Naive thymus-derived CD4-positive, alpha-beta T cell (primary cell): ENCODE data around the gene GNG4. TPM values are rescaled to one million over a fixed set of nuclear protein-coding genes. Genes with fewer than 3 reads are reported as not detected.
"Not testable (repeated sequence)": the region's sequence is repeated elsewhere in the genome, so short reads cannot be mapped to it uniquely, and the experiment has no call there.

Experiments used
- ATAC-seq: fragments of 150-1000 bp; cut with Tn5 transposase; 2 replicates; pipeline ENCODE4 v1.10.0; 2021; ENCODE audit warnings: mild to moderate bottlenecking, moderate library complexity
- CTCF ChIA-PET: fragments of 350-600 bp; sonication (Branson Sonifier 250); formaldehyde crosslinking; loops from one replicate; lab custom pipeline; 2021; ENCODE audit warnings: antibody characterized with exemption; lab: Charles Lee
- POLR2A ChIA-PET: fragments of 350-600 bp; sonication (Branson Sonifier 250); formaldehyde crosslinking; loops from one replicate; lab custom pipeline; 2021; ENCODE audit warnings: antibody characterized with exemption, inconsistent platforms; lab: Charles Lee
- DNase-seq, 9 donors: peaks; one replicate each; pipeline versions ENCODE4 v3.0.0 to v3.0.0-alpha.2; 2020 to 2022; ENCODE audit warnings: mixed read lengths in 1 of 9
- H3K27ac ChIP-seq: one replicate; pipeline ENCODE4 v1.7.0; 2013; ENCODE audit warnings: mild to moderate bottlenecking, low read depth, low read length, moderate library complexity
- H3K27me3 ChIP-seq, 2 donors: one replicate each; pipeline ENCODE4 v1.7.0; 2013; ENCODE audit warnings: low read length in 2 of 2, mild to moderate bottlenecking in 2 of 2, moderate library complexity in 2 of 2; ENCODE audit not compliant: control insufficient read depth in 2 of 2, insufficient read depth in 2 of 2
- H3K36me3 ChIP-seq, 3 experiments: 1 replicate in 2 of 3; 2 replicates in 1 of 3; pipeline ENCODE4 v1.7.0; 2013; ENCODE audit warnings: low read length in 3 of 3, mild to moderate bottlenecking in 3 of 3, moderate library complexity in 1 of 3; ENCODE audit not compliant: insufficient read depth in 3 of 3, control insufficient read depth in 2 of 3
- H3K4me1 ChIP-seq, 2 donors: one replicate each; pipeline ENCODE4 v1.7.0; 2013; ENCODE audit warnings: low read length in 2 of 2, mild to moderate bottlenecking in 2 of 2, moderate library complexity in 1 of 2; ENCODE audit not compliant: control insufficient read depth in 2 of 2, insufficient read depth in 2 of 2
- H3K4me3 ChIP-seq: 2 replicates; pipeline ENCODE4 v1.7.0; 2013; ENCODE audit warnings: mild to moderate bottlenecking, low read length
- H3K9me3 ChIP-seq, 3 experiments: 1 replicate in 2 of 3; 2 replicates in 1 of 3; pipeline ENCODE4 v1.7.0; 2013; ENCODE audit warnings: low read length in 3 of 3; ENCODE audit not compliant: control insufficient read depth in 2 of 3
- H3K27ac Mint-ChIP-seq, 9 donors: one replicate each; pipeline ENCODE4 v1.8.0; 2020 to 2022; ENCODE audit warnings: mixed read lengths in 9 of 9, mild to moderate bottlenecking in 8 of 9, moderate library complexity in 5 of 9, inconsistent platforms in 2 of 9
- H3K27me3 Mint-ChIP-seq, 5 donors: one replicate each; pipeline ENCODE4 v1.8.0; 2021 to 2022; ENCODE audit warnings: mixed read lengths in 5 of 5, mild to moderate bottlenecking in 1 of 5
- H3K36me3 Mint-ChIP-seq, 5 donors: one replicate each; pipeline ENCODE4 v1.8.0; 2020 to 2022; ENCODE audit warnings: mixed read lengths in 5 of 5, mild to moderate bottlenecking in 3 of 5, inconsistent platforms in 1 of 5
- H3K4me1 Mint-ChIP-seq, 7 donors: one replicate each; pipeline ENCODE4 v1.8.0; 2020 to 2022; ENCODE audit warnings: mixed read lengths in 7 of 7, mild to moderate bottlenecking in 3 of 7, inconsistent platforms in 1 of 7
- H3K4me3 Mint-ChIP-seq, 10 donors: one replicate each; pipeline ENCODE4 v1.8.0; 2020 to 2022; ENCODE audit warnings: mild to moderate bottlenecking in 10 of 10, mixed read lengths in 10 of 10, moderate library complexity in 6 of 10, inconsistent platforms in 2 of 10
- H3K9me3 Mint-ChIP-seq, 11 donors: one replicate each; pipeline ENCODE4 v1.8.0; 2020 to 2022; ENCODE audit warnings: mixed read lengths in 11 of 11, mild to moderate bottlenecking in 4 of 11, inconsistent platforms in 1 of 11, moderate library complexity in 1 of 11
- intact Hi-C, 2 donors: fragments of 100-400 bp; cut with micrococcal nuclease; formaldehyde crosslinking; loops; one replicate each; pipeline ENCODE4 v1.15.1; 2023
- polyA plus RNA-seq, 2 donors: library from polyadenylated mRNA; unstranded; fragments of 300-500 nt; fragmentation: Illumina TruSeq; gene quantifications; one replicate each; pipeline ENCODE4 v1.2.3, GENCODE V29; 2021
- total RNA-seq, 6 experiments: library from RNA in 5 of 6; stranded (reverse) in 5 of 6; gene quantifications; 1 replicate in 5 of 6; 2 replicates in 1 of 6; pipeline ENCODE4 v1.2.3 and lab custom pipeline; 2021 to 2026

GNG4 gene
- total and polyA plus RNA-seq, 7 experiments from 2014 or later = 0.17 to 2.3 TPM; not detected in 5

- Mint-ChIP-seq H3K27ac (no peak overlapping the region), H3K4me3 (no peak overlapping the region), H3K36me3 (peaks cover 0 to 12% (median 6%) of the 10 kb centered on the region in 5 donors), H3K9me3 (peaks cover 0 to 32% (median 13%) of the 10 kb centered on the region in 11 donors), H3K27me3 (peaks cover 16 to 32% (median 27%) of the 10 kb centered on the region in 5 donors), H3K4me1 (peaks cover 0 to 2% (median 0%) of the 10 kb centered on the region in 7 donors)
- ChIA-PET CTCF (no interaction called here), POLR2A (no interaction called here)
- no peak overlapping the region for H3K27ac ChIP-seq
- H3K4me3 ChIP-seq = no peak overlapping the region
- H3K9me3 ChIP-seq = peaks cover 0 to 16% (median 0%) of the 10 kb centered on the region in 3 experiments
- DNase-seq (no peak), ATAC-seq (no peak)
- no peaks in the 10 kb centered on the region for H3K36me3 ChIP-seq
- H3K4me1 ChIP-seq = no peaks in the 10 kb centered on the region
- intact Hi-C loops = no loop called here
- no peaks in the 10 kb centered on the region for H3K27me3 ChIP-seq
These were observed 64.6 kb downstream of the GNG4 start for GRCh38 chr1:235584973-235585372.

- H3K36me3 Mint-ChIP-seq = peaks cover 0 to 6% (median 5%) of the 10 kb centered on the region in 5 donors
- ChIA-PET CTCF (no interaction called here), POLR2A (no interaction called here)
- Histone ChIP-seq H3K9me3 (peaks cover 0 to 5% (median 0%) of the 10 kb centered on the region in 3 experiments), H3K27ac (no peak overlapping the region), H3K27me3 (no peaks in the 10 kb centered on the region), H3K4me1 (no peaks in the 10 kb centered on the region), H3K4me3 (no peak overlapping the region), H3K36me3 (no peaks in the 10 kb centered on the region)
- ATAC-seq (no peak), DNase-seq (no peak)
- no peak overlapping the region for H3K4me3 Mint-ChIP-seq
- intact Hi-C loops = no loop called here
- H3K27ac Mint-ChIP-seq = no peak overlapping the region
- H3K9me3 Mint-ChIP-seq = peaks cover 0 to 23% (median 5%) of the 10 kb centered on the region in 11 donors
- peaks cover 0 to 2% (median 0%) of the 10 kb centered on the region in 7 donors for H3K4me1 Mint-ChIP-seq
- H3K27me3 Mint-ChIP-seq = peaks cover 16 to 28% (median 24%) of the 10 kb centered on the region in 5 donors
These were observed 66.0 kb downstream of the GNG4 start for GRCh38 chr1:235583511-235584001.

- peaks cover 19 to 36% (median 24%) of the 10 kb centered on the region in 5 donors for H3K27me3 Mint-ChIP-seq
- H3K9me3 Mint-ChIP-seq = peaks cover 0 to 15% (median 4%) of the 10 kb centered on the region in 11 donors
- H3K27ac Mint-ChIP-seq = no peak overlapping the region
- H3K4me3 ChIP-seq = no peak overlapping the region
- ATAC-seq = no peak
- intact Hi-C loops = no loop called here
- H3K36me3 ChIP-seq = no peaks in the 10 kb centered on the region
- H3K4me1 ChIP-seq = no peaks in the 10 kb centered on the region
- no peak for DNase-seq
- peaks cover 0 to 6% (median 2%) of the 10 kb centered on the region in 5 donors for H3K36me3 Mint-ChIP-seq
- H3K27me3 ChIP-seq = no peaks in the 10 kb centered on the region
- no peak overlapping the region for H3K4me3 Mint-ChIP-seq
- no peak overlapping the region for H3K27ac ChIP-seq
- H3K4me1 Mint-ChIP-seq = no peaks in the 10 kb centered on the region
- ChIA-PET CTCF (no interaction called here), POLR2A (no interaction called here)
- H3K9me3 ChIP-seq = no peaks in the 10 kb centered on the region
These were observed 67.5 kb downstream of the GNG4 start for GRCh38 chr1:235582130-235582529.

- no peak for ATAC-seq
- Mint-ChIP-seq H3K27me3 (peaks cover 7 to 20% (median 8%) of the 10 kb centered on the region in 5 donors), H3K27ac (no peak overlapping the region), H3K36me3 (peaks cover 0 to 6% (median 2%) of the 10 kb centered on the region in 5 donors), H3K4me3 (no peak overlapping the region), H3K9me3 (peaks cover 0 to 12% (median 4%) of the 10 kb centered on the region in 11 donors), H3K4me1 (no peaks in the 10 kb centered on the region)
- Histone ChIP-seq H3K4me1 (no peaks in the 10 kb centered on the region), H3K9me3 (no peaks in the 10 kb centered on the region), H3K27ac (no peak overlapping the region), H3K36me3 (no peaks in the 10 kb centered on the region), H3K4me3 (no peak overlapping the region), H3K27me3 (no peaks in the 10 kb centered on the region)
- POLR2A ChIA-PET = no interaction called here
- intact Hi-C loops = no loop called here
- CTCF ChIA-PET = no interaction called here
- no peak for DNase-seq
These were observed 69.7 kb downstream of the GNG4 start for GRCh38 chr1:235579891-235580290.

- H3K27ac ChIP-seq = no peak overlapping the region
- POLR2A ChIA-PET = no interaction called here
- H3K4me1 ChIP-seq = no peaks in the 10 kb centered on the region
- ATAC-seq = no peak
- no peaks in the 10 kb centered on the region for H3K27me3 ChIP-seq
- H3K4me1 Mint-ChIP-seq = no peaks in the 10 kb centered on the region
- H3K36me3 ChIP-seq = no peaks in the 10 kb centered on the region
- H3K4me3 ChIP-seq = no peak overlapping the region
- CTCF ChIA-PET = no interaction called here
- intact Hi-C loops = no loop called here
- peaks cover 0 to 9% (median 4%) of the 10 kb centered on the region in 5 donors for H3K27me3 Mint-ChIP-seq
- no peak for DNase-seq
- no peak overlapping the region for H3K4me3 Mint-ChIP-seq
- peak overlapping the region in 1 of 9 donors; percentile 46 for H3K27ac Mint-ChIP-seq
- no peaks in the 10 kb centered on the region for H3K36me3 Mint-ChIP-seq
- no peaks in the 10 kb centered on the region for H3K9me3 ChIP-seq
- peaks cover 0 to 9% (median 0%) of the 10 kb centered on the region in 11 donors for H3K9me3 Mint-ChIP-seq
These were observed 74.0 kb downstream of the GNG4 start for GRCh38 chr1:235575597-235575996.

- peaks cover 0 to 5% (median 0%) of the 10 kb centered on the region in 11 donors for H3K9me3 Mint-ChIP-seq
- no peak for ATAC-seq
- Histone ChIP-seq H3K27ac (no peak overlapping the region), H3K9me3 (no peaks in the 10 kb centered on the region), H3K27me3 (no peaks in the 10 kb centered on the region), H3K4me3 (no peak overlapping the region), H3K36me3 (no peaks in the 10 kb centered on the region), H3K4me1 (no peaks in the 10 kb centered on the region)
- POLR2A ChIA-PET = no interaction called here
- CTCF ChIA-PET = no interaction called here
- no peak overlapping the region for H3K4me3 Mint-ChIP-seq
- H3K27ac Mint-ChIP-seq = no peak overlapping the region
- no peak for DNase-seq
- intact Hi-C loops = no loop called here
- no peaks in the 10 kb centered on the region for H3K36me3 Mint-ChIP-seq
- H3K27me3 Mint-ChIP-seq = peaks cover 0 to 9% (median 4%) of the 10 kb centered on the region in 5 donors
- no peaks in the 10 kb centered on the region for H3K4me1 Mint-ChIP-seq
These were observed 75.7 kb downstream of the GNG4 start for GRCh38 chr1:235573880-235574279.

- H3K4me1 ChIP-seq, ATAC-seq, H3K9me3 Mint-ChIP-seq, CTCF ChIA-PET, POLR2A ChIA-PET, H3K4me1 Mint-ChIP-seq, H3K9me3 ChIP-seq, H3K27me3 Mint-ChIP-seq, H3K27ac Mint-ChIP-seq, H3K27ac ChIP-seq, H3K36me3 ChIP-seq, intact Hi-C loops, H3K27me3 ChIP-seq, H3K4me3 ChIP-seq, H3K36me3 Mint-ChIP-seq, H3K4me3 Mint-ChIP-seq, DNase-seq: not testable (repeated sequence)
These were observed 76.6 kb downstream of the GNG4 start for GRCh38 chr1:235572971-235573370.
